HUES6 (cell line): ENCODE measurements around the gene CEMIP.

Experiments used
- H3K27ac ChIP-seq: 2 replicates; pipeline ENCODE4 v1.7.0; 2013; ENCODE audit warnings: low read depth, mild to moderate bottlenecking, low read length, inconsistent platforms
- H3K27me3 ChIP-seq: 2 replicates; pipeline ENCODE4 v1.6.1; 2013; ENCODE audit warnings: low read length; ENCODE audit not compliant: control insufficient read depth, insufficient read depth
- H3K36me3 ChIP-seq: 2 replicates; pipeline ENCODE4 v1.6.1; 2013; ENCODE audit warnings: low read length; ENCODE audit not compliant: control insufficient read depth, insufficient read depth
- H3K4me1 ChIP-seq: 2 replicates; pipeline ENCODE4 v1.6.1; 2013; ENCODE audit warnings: low read length; ENCODE audit not compliant: control insufficient read depth, insufficient read depth
- H3K4me3 ChIP-seq: 2 replicates; pipeline ENCODE4 v1.5.1; 2013; ENCODE audit warnings: low read depth, low read length
- H3K9ac ChIP-seq: one replicate; pipeline ENCODE4 v1.6.1; 2013; ENCODE audit warnings: mild to moderate bottlenecking, low read length
- H3K9me3 ChIP-seq: 2 replicates; pipeline ENCODE4 v1.6.1; 2013; ENCODE audit warnings: low read depth, low read length; ENCODE audit not compliant: control insufficient read depth, insufficient read depth

Gene CEMIP

GRCh38 chr15:80992441-80992840, 213.3 kb downstream of the CEMIP start:
- H3K9ac ChIP-seq = no peak overlapping the region
- no peaks in the 10 kb centered on the region for H3K36me3 ChIP-seq
- no peaks in the 10 kb centered on the region for H3K27me3 ChIP-seq
- no peak overlapping the region for H3K4me3 ChIP-seq
- no peaks in the 10 kb centered on the region; the same call in 1 of the 2 replicates for H3K9me3 ChIP-seq
- peaks cover 15% of the 10 kb centered on the region for H3K4me1 ChIP-seq
- no peak overlapping the region for H3K27ac ChIP-seq

GRCh38 chr15:80996247-80996646, 217.1 kb downstream of the CEMIP start:
- no peaks in the 10 kb centered on the region for H3K36me3 ChIP-seq
- no peak overlapping the region for H3K27ac ChIP-seq
- H3K4me1 ChIP-seq = peaks cover 9% of the 10 kb centered on the region
- no peak overlapping the region for H3K9ac ChIP-seq
- no peaks in the 10 kb centered on the region; the same call in 1 of the 2 replicates for H3K9me3 ChIP-seq
- no peak overlapping the region for H3K4me3 ChIP-seq
- H3K27me3 ChIP-seq = no peaks in the 10 kb centered on the region

- peaks cover 9% of the 10 kb centered on the region; the same call in 1 of the 2 replicates for H3K4me1 ChIP-seq
- H3K36me3 ChIP-seq = no peaks in the 10 kb centered on the region
- H3K9ac ChIP-seq = no peak overlapping the region
- peaks cover under 1% of the 10 kb centered on the region; the same call in 1 of the 2 replicates for H3K27me3 ChIP-seq
- no peaks in the 10 kb centered on the region; the same call in 1 of the 2 replicates for H3K9me3 ChIP-seq
- H3K4me3 ChIP-seq = no peak overlapping the region
- no peak overlapping the region for H3K27ac ChIP-seq
Observed at GRCh38 chr15:80997692-80998091, 218.5 kb downstream of the CEMIP start.

GRCh38 chr15:80998251-80998650, 219.1 kb downstream of the CEMIP start:
- no peak overlapping the region for H3K9ac ChIP-seq
- H3K36me3 ChIP-seq = 0 out of 2 replicates have a peak, but pooled peaks cover under 1% of the 10 kb centered on the region
- H3K4me1 ChIP-seq = peaks cover 14% of the 10 kb centered on the region; the same call in 1 of the 2 replicates
- H3K27me3 ChIP-seq = peaks cover 2% of the 10 kb centered on the region; the same call in 1 of the 2 replicates
- H3K4me3 ChIP-seq = no peak overlapping the region
- no peak overlapping the region for H3K27ac ChIP-seq
- H3K9me3 ChIP-seq = no peaks in the 10 kb centered on the region; the same call in 1 of the 2 replicates

DNA sequence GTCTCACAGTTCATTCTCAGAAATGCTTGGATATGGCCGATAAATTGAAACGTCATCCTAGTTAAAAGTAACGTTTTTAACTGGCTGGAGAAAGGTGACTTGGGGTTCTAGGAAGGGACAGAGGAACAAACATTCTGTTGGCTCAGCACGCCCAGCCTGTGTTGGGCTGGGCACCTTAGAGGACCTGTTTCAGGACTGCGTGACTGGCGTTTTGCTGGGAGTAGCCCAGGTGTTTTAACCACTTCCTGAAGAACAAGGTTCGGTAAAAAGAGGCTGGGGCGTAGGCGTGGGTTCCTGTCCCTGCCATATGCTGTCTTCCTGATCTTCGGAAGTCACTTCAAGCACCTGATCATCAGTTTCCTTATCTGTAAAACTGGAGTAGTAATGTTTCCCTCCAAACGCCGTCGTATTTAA, 220.5 kb downstream of the CEMIP start:
- Histone ChIP-seq H3K36me3 (peaks cover 8% of the 10 kb centered on the region; the same call in 1 of the 2 replicates), H3K27me3 (peaks cover 2% of the 10 kb centered on the region; the same call in 1 of the 2 replicates), H3K9me3 (no peaks in the 10 kb centered on the region; the same call in 1 of the 2 replicates), H3K27ac (no peak overlapping the region), H3K4me1 (peaks cover 14% of the 10 kb centered on the region; the same call in 1 of the 2 replicates), H3K4me3 (peak overlapping the region; percentile 78), H3K9ac (no peak overlapping the region)

- Histone ChIP-seq H3K4me3 (peak overlapping the region; percentile 78), H3K27me3 (peaks cover 2% of the 10 kb centered on the region; the same call in 1 of the 2 replicates), H3K36me3 (peaks cover 8% of the 10 kb centered on the region; the same call in 1 of the 2 replicates), H3K27ac (peak overlapping the region; percentile 89; the same call in 1 of the 2 replicates), H3K9ac (peak overlapping the region; percentile 87), H3K4me1 (peaks cover 14% of the 10 kb centered on the region; the same call in 1 of the 2 replicates), H3K9me3 (no peaks in the 10 kb centered on the region; the same call in 1 of the 2 replicates)
Observed at GRCh38 chr15:81000144-81000623, 221.0 kb downstream of the CEMIP start.

- H3K27ac ChIP-seq = peak within 1 kb of the TSS; percentile 89
- H3K9me3 ChIP-seq = no peaks in the 10 kb centered on the region; the same call in 1 of the 2 replicates
- peaks cover 8% of the 10 kb centered on the region; the same call in 1 of the 2 replicates for H3K36me3 ChIP-seq
- peak within 1 kb of the TSS; percentile 87 for H3K9ac ChIP-seq
- peak within 1 kb of the TSS; percentile 78 for H3K4me3 ChIP-seq
- H3K4me1 ChIP-seq = peaks cover 14% of the 10 kb centered on the region; the same call in 1 of the 2 replicates
- peaks cover 2% of the 10 kb centered on the region; the same call in 1 of the 2 replicates for H3K27me3 ChIP-seq
Observed at GRCh38 chr15:81000624-81001151, 221.5 kb downstream of the CEMIP start, which contains the start of gene TLNRD1. TLNRD1 (plus strand) TSS chr15:81000923; CDS start chr15:81002272, 1,349 bp downstream.
